ENCODE results near the gene RCBTB2.

DNA sequence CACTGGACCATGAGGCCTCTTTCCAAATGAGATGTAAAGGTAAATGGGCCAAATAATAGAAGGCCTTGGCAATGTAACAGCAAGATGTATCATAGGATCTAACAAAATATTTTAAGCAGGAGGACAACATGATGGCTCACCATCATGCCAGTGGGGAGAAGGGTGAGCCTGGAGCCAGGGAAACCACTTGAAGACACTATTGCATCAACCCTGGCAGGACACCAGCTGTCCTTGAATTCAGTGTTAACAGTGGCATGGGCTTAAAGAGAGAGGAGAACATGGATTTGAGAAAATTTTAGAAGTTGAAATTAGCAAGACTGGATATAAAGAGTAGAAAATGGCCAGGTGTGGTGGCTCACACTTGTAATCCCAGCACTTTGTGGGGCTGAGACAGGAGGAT, 6.7 kb upstream of the RCBTB2 start:
- TF ChIP-seq, protein P1, sequence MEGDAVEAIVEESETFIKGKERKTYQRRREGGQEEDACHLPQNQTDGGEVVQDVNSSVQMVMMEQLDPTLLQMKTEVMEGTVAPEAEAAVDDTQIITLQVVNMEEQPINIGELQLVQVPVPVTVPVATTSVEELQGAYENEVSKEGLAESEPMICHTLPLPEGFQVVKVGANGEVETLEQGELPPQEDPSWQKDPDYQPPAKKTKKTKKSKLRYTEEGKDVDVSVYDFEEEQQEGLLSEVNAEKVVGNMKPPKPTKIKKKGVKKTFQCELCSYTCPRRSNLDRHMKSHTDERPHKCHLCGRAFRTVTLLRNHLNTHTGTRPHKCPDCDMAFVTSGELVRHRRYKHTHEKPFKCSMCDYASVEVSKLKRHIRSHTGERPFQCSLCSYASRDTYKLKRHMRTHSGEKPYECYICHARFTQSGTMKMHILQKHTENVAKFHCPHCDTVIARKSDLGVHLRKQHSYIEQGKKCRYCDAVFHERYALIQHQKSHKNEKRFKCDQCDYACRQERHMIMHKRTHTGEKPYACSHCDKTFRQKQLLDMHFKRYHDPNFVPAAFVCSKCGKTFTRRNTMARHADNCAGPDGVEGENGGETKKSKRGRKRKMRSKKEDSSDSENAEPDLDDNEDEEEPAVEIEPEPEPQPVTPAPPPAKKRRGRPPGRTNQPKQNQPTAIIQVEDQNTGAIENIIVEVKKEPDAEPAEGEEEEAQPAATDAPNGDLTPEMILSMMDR (IDR thresholded peaks at IDR 0.05), result no peak
- no peak for TF ChIP-seq POLR2A (IDR thresholded peaks at IDR 0.05)

Measured in thyroid gland (tissue), 4 donors.